Activated T-cell treated with anti-CD3 and anti-CD28 coated beads for 1 hour (primary cell): ENCODE measurements around the gene RAB3GAP1.
"Not testable (repeated sequence)": the region's sequence is repeated elsewhere in the genome, so short reads cannot be mapped to it uniquely, and the experiment has no call there.

Experiments used
- DNase-seq: peaks from one replicate; pipeline ENCODE4 v3.0.0-alpha.2; 2020; ENCODE audit warnings: low read depth

Gene RAB3GAP1

DNA sequence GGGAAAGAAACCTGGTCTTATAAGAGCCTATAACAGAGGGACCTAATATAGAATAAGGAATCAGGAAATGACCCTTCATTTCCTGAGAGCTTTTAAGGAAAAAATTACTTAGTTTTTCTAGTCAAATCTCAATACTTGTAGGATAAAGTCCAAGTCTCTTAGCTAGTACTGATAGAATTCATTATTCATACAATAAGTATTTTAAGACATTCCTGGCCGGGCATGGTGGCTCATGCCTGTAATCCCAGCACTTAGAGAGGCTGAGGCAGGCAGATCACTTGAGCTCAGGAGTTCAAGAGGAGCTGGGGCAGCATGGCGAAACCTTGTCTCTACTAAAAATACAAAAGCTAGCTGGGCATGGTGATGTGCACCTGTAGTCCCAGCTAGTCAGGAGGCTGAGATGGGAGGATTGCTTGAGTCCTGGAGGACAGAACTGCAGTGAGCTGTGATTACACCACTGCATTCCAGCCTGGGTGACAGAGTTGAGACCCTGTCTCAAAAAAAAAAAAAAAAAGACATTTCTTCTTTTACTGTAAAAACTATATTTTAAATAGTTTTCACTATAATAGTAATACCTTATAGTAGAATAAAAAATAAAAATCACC lies 3.2 kb downstream of the RAB3GAP1 start:
- DNase-seq: no peak

DNA sequence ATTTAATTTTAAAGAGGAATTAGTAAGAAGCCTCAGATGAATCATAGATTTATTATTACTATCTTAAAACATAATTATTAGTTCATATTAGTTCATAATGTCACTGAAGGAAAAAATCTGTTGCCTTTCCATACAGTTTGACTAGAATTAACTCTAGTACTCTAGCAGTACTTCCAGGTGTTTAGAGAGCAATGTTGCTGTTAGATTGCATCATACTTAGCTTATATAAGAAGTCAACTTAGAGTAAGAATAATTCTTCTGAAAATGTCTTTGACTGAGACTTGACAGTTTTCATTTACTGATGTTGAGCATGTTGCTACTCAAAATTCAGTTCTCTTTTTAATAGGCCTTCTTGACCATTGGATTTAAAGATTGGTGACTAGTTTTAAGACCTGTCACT lies 4.7 kb downstream of the RAB3GAP1 start:
- no peak for DNase-seq

DNA sequence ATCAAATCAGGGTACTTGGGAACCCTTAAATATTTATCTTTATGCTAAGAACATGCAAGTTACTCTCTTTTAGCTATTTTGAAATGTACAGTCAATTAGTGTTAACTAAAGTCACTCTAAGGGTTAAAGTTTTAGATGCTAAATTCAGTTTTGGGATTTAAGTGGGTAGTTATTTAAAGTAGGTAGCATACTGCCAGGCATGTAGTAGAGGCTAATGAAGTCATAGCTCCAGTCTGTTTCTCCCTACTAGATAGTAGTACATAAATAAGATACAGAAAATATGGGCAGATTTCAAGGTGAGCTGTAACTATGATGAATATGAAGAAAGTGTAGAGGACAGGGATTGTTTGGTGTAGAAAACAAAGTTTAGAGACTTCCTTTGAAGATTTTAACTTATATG lies 7.5 kb downstream of the RAB3GAP1 start:
- DNase-seq: no peak

DNA sequence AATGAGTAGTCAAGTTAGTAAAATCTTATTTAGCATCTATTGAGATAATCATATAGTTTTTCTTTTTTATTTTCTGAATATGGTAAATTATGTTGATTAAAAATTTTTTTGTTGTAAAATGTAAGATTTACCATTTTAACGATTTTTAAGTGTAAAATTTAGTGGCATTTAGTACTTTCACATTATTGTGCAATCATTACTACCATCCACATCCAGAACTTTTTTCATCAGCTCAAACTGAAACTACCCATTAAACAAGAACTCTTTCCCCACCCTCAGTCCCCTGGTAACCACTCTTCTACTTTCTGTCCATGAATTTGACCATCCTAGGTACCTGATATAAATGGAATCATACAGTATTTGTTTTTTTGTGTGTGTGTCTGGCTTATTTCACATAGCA lies 11.1 kb downstream of the RAB3GAP1 start:
- no peak for DNase-seq

DNA sequence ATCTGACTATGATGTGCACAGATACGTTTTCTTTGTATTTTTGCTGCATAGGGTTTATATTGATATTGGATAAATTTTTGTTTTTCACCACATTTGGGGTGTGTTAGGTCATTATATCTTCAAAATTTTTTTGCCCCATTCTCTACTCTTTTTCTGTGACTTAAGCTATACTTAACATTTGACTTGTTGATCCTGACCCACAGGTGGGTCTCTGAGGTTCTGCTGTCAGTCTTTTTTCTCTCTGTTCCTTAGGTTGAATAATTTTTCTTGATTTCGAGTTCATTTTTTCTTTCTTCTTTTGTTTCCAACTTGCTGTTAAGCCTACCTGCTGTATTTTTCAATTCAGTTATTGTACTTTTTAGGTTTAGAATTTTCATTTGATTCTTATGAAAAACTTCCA lies 12.1 kb downstream of the RAB3GAP1 start:
- DNase-seq: no peak

DNA sequence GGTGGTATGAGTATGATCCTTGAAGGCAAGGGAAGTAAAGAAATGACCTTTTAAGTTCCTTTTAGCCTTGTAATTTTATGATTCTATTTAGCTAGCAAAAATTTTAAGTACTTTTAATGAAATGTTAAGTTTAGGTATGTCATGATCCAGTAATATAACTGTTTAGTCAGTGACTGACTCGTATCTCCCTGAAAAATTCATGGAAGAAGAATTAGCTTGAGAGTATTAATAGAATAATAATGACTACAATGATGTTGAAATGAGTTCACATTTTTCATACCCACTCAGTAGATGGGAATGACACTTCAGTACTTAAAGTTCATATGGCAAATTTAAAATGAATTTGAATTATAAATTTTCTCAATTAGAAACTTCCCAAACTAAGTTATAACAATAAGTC lies 14.6 kb downstream of the RAB3GAP1 start:
- DNase-seq: no peak

DNA sequence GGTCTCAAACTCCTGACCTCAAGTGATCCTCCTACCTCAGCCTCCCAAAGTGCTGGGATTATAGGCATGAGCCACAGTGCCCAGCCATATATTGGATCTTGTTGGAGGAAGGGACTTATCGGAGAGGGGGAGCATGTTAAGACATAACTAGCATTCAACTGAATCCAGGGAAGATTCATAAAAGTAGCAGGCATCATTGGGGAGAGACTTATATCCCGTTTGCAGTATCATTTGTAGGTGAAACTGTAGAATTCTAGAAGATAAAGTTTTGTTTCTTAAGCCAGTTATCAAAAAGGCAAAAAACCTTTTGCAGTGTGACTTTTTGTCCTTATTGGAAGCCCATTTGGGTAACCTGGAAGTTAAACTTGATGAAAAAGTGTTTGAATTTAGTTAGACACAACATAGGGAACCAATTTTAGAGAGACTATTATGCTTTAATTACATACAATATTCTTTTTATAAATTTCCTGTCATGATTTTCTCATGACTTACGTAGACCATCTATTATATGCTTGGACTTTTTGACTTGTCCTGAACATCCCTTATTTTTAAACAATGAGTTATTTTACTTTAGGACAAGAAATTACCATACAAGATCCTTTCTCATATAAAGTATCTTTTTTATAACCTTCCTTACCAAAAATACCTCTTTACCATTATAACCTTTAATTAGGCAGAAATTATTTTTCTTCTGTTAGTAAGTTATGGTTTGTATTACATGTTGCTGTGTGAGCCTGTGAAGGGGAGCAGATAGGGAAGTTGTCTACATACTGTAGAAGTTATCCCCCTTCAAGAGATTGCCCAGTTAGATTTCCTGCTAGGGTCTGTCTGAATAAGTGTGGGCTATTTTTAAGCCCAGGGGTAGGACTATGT lies 20.3 kb downstream of the RAB3GAP1 start:
- DNase-seq: no peak

DNA sequence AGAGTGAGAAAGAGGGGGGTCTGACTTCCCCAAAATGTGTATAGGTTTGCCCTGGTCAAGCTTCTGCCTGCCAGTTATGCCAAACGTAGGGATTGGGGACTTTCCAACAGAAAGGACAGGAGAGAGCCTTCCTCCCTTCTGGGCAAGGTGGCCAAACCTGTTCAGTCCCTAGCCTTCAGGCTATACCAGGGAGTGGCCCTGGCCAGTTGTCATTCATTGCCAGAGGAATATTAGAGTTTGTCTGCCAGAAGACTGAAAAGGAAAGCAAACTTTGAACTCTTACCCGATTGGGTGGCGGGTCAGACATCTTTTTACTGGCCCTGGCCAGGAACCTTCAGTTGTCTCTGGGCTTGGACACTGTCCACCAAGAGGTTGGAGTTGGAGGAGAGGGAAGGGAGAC lies 22.1 kb downstream of the RAB3GAP1 start:
- DNase-seq: no peak

DNA sequence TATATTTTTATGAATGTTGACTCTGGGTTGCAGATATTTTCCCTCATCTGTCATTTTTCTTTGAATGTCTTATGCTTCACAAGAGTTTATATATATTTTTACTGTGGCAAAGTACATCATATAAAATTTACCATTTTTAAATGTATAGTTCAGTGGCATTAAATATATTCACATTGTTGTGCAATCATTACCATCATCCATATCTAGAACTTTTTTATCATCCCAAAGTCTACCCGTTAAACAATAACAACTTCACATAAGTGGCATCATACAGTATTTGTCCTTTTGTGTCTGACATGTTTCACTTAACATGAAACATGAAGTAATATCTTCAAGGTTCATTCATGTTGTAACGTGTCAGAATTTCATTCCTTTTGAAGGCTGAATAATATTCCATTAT lies 24.5 kb downstream of the RAB3GAP1 start:
- DNase-seq: no peak

DNA sequence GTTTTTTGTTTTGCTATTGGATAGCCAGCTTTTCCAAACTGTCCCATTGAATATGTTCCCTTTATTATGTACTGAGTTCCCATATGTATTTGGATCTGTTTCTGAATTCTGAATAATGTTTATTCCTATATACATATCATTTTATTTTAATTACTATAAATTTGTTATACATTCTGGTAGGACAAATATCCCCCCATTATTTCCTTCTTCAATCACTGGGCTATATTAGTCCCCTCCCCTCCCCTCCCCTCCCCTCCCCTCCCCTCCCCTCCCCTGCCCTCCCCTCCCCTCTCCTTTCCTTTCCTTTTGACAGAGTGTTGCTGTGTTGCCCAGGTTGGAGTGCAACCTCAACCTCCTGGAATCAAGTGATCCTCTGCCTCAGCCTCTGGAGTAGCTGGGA lies 26.3 kb downstream of the RAB3GAP1 start:
- no peak for DNase-seq

DNA sequence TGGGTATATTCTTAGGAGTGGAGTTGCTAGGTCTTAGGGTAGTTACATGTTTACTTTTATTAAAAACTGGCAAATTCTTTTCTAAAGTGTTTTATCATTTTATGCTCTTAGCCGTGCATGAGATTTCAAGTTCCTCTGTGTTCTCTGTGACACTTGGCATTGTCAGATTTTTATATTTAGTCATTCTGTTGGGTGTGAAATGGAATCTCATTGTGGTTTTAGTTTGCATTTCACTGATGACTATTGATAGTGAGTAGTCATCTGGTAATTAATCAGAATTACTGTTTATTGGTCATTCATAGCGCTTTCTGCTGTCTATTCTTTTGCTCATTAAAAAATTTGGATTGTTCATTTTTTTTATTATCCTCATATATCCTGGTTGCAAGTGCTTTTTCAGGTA lies 34.1 kb downstream of the RAB3GAP1 start:
- no peak for DNase-seq

DNA sequence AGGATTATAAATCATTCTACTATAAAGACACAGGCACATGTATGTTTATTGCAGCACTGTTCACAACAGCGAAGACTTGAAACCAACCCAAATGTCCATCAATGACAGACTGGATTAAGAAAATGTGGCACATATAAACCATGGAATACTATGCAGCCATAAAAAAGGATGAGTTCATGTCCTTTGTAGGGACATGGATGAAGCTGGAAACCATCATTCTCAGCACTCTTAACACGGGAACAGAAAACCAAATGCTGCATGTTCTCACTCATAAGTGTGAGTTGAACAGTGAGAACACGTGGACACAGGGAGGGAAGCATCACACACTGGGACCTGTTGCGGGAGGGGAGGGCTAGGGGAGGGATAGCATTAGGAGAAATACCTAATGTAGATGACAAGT lies 37.5 kb downstream of the RAB3GAP1 start:
- DNase-seq: not testable (repeated sequence)

DNA sequence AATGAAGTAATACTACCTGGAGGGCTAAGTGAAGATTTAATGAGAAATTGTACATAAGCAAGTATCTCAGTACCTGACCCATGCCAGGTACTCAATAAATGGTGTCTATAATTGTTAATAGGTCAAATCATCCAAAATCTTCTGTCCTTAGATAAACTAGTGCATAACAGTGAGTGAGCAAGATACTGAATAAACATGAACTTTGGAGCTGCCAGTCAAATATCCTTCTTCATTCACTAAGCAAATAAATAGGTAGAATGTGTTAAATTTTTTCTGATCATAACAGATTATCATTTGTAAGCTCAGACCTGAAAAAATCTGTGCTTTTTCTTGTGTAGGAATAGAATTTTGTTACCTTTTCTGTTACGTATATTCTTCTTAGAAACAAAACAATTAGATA lies 39.6 kb downstream of the RAB3GAP1 start:
- DNase-seq: no peak

DNA sequence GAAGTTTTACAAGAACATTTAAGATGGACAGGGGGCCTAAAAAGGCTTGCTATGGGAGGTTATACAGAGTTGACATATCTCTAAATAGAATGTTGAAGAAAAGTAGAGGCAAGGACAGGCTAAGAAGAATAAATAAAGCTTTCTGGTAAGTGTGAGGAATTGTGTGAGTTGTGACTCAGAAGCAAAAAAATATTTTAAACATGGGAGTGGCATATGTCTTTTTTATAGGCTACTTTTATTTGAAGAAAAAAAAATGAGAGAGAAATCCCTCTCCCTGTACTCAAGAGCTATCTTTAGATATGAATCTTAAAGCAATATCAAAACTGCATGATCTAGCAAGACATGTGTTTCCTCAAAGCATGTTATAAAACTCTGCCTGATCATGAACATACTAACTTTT lies 41.1 kb downstream of the RAB3GAP1 start:
- DNase-seq: no peak

DNA sequence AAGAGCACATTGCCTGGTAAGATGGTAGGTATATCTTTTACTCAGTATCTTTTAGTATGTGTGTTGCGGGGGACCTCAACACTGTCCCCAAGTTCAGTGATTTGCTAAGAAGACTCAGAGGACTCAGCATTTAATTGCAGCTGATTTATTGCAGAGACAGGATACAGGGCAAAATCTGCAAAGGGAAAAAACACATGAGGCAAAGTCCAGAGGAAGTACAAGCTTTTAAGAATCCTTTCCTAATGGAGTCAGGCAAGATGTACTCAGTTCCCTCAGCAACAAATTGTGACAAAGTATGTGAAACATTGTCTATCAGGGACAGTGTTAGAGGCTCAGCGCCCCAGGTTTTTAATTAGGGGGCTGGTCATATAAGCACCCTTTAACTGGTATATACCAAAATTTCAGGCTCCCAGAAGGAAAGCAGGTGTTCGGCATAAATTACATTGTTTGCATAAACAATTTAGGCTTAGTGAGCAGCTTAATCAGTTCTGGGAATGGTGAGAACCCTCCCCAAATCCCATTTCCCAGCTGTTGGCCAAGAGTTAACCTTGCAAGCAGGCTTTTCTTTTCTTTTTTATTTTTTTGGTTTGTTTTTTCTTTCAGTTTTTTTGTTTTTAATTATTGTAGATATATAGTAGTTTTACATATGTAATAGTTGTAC lies 41.7 kb downstream of the RAB3GAP1 start:
- DNase-seq: no peak

DNA sequence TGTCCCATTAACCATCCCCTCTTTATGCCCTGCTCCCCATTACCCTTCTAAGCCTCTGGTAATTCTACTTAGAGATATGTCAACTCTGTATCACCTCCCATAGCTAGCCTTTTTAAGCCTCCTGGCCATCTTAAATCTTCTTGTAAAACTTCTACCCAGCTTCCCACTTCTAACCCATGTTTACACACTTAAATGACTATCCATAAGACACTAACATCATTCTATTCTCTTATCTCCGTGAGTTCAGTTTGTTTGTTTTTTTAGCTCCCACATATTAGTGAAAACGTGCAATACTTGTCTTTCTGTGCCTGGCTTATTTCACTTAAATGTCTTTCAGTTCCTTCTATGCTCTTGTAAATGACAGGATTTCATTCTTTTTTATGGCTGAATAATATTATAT lies 42.4 kb downstream of the RAB3GAP1 start:
- no peak for DNase-seq

DNA sequence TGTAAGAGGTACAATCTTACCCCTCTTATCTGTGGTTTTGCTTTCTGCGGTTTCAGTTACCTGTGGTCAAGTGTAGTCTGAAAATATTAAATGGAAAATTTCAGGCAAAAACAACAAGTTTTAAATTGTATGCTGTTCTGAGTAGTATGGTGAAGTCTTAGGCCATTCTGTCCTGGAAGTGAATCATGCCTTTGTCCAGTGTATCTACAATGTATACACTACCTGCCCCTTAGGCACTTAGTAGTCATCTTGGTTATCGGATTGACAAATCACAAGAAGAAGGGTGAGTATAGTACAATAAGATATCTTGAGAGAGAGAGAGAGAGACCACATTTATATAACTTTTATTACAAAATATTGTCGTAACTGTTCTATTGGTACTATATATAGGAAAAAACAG lies 43.5 kb downstream of the RAB3GAP1 start:
- no peak for DNase-seq

DNA sequence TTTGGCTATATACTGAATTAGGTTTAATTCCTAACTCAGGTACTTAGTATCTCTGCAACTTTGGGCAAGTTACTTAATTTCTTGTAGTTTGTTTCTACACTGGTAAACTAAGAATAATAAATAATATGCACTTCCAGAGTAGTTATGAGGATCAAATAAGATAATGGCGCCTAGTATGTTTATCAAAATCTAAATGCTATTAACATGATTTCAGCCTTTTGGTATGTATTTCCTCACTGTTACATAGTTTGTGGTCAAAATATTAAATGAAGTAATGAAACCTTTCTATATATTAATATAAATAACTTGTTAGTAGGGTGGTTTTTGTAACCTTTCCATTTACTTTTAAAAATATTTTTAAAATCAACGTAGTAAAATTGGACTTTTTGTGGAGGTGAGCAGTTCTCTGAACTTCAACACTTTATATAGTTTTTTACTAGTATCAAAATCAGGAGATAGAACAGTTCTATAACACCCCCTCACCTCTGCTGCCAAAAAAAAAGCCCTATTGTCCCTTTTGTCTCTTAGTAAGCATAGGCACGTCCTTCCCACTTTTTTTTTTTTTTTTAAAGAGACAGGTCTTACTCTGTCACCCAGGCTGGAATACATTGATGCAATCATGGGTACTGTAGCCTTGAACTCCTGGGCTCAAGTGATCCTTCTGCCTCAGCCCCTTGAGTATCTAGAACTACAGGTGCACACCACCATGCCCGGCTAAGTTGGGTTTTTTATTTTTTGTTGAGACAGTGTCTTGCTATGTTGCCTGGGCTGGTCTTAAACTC lies 44.8 kb downstream of the RAB3GAP1 start:
- no peak for DNase-seq

DNA sequence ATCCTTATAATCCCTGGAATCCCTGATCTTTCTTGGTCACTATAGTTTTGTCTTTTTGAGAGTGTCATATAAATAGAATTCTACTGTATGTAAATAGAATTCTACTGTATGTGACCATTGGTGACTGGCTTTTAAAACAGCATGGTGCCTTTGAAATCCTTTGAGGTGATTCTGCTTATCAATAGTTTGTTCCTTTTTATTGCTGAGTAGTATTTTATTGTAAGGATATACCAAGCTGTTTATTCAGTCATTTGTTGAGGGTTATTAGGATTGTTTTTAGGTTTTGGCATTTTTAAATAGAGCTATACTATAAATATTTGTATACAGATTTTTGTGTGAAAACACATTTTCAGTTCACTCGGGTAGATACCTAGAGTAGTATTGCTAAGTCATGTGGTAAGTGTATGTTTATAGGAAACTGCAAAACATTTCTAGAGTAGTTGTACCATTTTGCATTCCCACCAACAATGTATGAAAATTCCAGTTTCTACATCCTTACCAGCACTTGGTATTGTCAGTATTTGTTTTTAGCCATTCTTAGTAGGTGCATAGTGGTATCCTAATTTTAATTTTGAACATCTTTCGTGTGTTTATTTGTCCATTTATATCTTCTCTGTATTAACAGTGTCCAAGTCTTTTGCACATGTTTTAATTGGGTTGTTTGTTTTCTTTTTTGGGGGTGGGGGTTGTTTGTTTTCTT lies 45.6 kb downstream of the RAB3GAP1 start:
- DNase-seq: no peak

DNA sequence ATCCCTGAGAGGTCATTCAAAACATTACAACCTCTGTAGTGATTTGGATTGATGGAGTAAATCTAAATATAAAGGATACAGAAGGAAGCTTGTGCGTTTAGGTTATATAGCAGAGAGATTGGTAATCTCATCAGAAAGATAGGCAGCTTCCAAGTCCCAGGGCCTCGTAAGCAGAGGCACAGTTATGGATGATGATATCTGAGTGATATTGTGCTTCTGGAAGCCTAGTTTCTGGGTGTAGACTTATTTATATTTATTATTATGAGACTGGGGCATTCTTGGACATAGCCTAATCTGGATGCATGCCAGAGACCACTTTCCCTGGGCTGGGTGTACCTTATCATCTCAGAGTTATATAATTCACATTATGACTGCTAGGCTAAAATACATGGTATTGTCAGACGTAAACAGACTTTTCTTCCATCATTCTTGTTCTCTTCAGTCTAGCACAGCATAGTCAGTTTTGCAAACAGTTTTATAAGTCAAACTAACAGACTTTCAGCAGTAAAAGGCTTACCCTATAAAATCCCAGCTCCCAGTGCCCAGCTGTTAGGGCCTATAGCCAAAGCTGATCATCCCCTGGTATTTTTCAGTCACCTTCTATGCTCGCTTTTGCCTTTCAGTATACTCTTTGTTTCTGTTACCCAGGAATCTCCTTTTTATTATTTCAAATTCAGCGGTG lies 47.9 kb downstream of the RAB3GAP1 start:
- DNase-seq: no peak

DNA sequence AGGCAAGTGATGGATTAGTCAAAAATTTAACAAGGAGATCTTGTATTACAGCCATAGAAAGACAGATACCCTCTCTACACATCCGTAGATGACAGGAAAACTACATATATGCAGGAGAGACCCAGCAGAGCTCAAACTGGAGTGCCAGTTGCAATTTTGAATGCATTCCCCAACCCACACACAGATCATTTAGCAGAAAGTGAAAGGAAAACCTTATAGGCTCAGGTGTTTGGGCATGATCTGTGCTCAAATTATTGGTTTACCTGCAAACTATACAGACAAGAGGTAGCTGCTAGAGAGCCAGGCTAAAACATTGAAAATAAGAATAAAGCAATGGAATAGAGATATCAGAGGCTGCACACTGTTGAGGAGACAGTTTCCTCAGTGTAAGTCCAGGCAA lies 51.8 kb downstream of the RAB3GAP1 start:
- DNase-seq: no peak
